GM19238 (cell line): Measurements from ENCODE around the gene ZBTB47.

ENCODE experiments used
- DNase-seq: peaks from one replicate; pipeline ENCODE4 v3.0.0; 2011; ENCODE audit warnings: low spot score; ENCODE audit not compliant: insufficient read length

ZBTB47 gene

DNA sequence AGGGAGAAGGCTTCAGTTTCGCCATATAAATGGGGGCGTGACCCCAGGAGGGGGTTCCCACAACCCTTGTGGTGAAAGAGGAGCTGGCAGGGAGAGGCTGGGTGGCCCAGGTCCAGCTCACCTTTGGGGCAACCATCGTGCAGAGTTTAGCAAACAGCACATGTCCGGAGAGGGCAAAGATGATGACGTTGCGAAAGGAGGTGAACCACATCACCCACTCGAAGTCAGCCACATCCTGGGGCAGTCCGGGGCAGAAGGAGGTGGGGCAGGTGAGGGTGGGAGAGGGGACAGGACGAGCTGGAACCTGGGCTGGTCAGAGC is 45.4 kb downstream of the ZBTB47 start:
- DNase-seq, result no peak

DNA sequence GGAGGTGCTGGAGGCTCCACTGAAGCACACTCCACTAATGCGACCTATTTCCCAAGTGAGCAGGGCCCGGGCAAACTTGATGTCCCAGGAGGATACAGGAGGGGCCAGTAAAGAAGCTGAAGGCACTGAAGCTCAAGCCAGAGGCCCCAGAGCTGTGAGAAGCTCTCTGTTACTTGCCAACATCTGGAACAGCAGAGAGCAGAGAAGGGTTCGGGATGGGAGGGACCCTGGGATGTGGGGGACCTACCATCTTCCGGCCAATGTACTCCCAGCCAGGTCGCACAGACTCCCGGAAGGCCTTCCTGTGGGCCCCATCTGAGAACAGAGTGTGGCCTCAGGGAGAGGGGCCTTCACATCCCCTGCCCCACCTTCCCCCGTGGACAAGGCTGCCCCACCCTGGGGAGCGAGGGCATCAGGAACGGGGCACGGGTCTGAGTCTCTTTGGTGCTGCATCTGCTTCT is 46.0 kb downstream of the ZBTB47 start:
- DNase-seq, result no peak

DNA sequence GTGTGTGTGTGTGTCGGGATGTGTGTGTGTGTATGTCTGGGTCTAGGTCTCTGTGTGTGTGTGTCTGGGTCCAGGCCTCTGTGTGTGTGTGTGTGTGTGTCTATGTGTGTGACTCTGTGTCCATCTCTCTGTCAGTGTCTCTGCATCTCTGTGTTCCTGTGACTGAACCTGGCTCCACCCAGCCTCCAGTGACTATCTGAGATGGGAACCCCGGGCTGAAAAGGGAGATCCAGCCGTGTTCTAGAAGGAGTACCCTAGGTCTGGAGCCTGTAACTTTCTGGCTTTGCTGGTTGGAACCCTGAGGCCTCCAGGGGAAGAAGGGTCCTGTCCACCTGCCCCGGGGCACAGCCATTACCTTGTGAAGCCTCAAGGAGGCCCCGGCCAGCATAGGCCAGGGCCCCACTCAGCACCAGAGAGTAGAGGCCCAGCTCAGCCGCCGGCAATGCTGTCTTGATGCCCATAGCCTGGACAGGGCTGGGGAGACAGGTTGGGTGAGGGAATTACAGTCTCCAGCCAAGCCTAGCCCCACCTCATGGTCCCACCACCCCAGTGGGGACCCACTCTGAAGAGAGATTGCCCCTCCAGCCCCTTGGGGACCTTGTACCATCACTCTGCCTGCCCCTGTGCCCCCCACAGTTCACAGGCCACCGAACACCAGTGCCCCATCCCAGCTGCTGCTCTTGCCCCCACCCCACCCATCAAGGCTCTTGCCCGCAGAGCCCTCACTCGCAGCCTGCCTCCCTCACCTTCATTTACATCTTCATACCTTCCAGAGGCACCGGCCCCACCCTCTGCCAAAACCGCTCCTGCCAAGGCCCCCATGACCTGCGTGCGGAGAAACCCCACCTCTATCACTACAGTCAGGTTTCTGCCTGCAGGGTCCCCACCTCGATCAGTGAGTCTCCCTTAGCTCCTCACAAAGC is 47.1 kb downstream of the ZBTB47 start:
- DNase-seq, result no peak

DNA sequence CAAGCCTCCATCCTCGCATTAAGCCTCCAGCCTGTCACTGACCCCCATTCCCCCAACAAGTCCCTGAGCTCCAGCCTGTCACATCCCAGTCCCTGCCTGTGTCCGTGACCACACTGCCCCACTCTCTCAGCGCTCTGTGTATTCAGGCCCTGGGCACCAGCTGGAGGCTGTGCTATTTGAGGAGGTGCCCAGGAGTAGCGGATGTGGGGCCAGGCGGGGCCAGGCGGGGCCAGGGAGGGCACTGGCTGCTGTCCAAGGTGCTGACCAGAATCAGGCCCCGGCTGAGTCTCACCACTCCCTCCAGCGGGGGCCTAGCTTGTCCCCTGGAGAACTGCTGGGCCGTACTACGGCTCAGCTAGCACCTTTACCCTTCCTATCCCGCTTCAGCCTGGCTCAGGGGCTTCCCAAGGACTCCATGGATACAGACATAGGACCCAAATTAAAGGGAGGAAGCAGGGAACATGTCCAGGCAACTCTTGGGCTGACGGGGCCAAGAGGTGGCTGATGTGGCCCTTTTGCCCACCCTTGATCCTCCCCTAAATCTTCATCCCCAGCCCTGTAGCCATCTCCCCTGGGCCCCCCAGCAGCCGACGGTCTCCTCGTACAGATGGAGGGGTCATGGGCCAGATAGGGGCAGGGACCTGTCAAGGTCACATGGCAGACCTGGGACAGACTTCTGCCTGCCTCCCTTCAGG is 48.0 kb downstream of the ZBTB47 start:
- peak; percentile 53 for DNase-seq

DNA sequence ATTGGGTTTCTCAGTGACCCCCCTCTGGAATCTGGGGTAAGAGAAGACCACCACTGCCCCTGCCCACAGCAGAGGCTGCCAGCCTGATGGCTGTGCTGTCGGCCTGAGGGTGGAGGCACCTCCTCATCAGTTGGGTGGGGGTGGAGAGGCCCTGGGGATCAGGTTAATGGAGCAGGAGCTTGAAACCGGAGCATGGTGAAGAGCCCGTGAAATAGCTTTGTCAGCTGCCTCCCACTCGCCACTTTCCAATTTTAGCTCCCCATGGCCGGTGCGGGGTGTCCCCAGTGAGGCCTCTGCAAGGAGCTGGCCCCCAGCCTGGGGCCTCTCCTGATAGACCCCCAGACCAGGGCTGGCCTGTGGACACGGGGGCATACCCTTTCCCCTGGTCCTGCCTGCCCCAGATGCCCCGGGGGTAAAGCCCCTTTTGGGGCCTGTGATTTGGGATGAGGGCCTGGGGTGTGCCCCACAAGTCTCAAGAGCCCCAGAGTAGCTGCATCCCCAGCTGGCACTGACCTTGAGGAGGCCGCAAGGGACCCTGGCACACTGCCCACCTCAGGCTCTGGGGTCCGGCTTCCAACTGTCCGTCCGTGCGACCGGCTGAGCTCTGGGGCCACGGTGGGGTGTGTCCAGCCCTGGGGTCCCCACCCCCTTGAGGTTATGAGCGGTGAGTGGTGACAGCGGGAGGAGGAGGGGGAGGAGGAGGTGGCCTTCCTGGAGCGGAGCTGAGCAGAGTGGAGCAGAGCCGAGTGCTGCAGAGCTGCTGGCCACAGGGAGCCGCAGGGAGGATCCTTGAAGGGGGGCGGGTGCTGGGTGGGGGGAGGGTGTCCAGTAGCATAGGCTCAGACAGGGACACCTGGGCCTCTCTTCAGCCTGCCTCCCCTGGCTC is 48.8 kb downstream of the ZBTB47 start, which contains the start of gene HHATL:
HHATL (minus strand) TSS at position 733 of the 886 bp plus-strand sequence. CDS start 1,972 bp downstream, outside the sequence.
- DNase-seq, result no peak

DNA sequence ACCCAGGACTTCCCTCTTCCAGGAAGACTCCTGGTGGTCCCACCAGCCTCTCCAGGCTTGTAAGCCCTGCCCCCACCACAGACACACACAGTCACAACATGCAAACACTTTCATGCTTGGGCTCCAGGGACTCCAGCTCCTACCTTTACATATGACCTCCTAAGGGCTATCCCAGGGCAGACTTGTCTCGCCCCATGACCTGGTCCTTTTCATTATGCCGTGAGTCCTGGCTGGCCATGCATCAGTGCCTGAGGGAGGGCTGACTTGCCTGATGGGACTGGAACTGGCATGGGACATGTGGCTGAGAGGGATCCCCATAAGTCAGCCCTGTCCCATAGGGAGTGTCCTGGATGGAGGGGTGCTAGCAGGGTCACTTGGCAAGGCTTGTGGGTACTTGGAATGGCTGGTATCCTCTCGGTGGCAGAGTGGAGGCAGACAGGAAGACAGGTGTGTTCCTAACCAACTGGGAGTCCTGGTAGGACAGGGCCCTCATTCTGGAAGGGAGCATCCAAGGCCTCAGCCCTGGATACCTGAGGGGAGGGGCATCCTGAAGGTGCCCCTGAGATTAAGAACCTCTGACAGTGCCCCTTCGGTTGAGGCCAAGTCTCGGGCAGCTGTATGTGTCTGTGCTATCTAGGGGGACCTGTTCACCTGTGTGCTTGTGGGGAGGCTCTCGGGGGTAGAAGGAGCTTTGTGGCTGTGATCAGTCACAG is 49.6 kb downstream of the ZBTB47 start:
- no peak for DNase-seq

DNA sequence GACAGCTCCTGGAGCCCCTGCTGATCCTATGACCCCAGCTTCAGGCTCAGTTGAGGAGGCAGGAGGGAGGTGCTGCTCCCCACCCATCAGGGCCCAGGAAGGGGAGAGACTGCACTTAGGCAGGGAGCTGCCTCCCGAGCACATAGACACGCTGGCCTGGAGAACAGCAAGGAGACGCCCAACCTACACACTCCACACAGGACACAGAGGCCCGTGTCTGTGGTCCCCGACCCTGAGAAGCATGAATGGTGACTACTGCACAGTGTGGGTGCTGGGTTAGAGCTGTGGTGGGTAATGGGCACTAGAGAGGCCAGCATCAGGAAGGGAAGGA is 50.2 kb downstream of the ZBTB47 start:
- no peak for DNase-seq

DNA sequence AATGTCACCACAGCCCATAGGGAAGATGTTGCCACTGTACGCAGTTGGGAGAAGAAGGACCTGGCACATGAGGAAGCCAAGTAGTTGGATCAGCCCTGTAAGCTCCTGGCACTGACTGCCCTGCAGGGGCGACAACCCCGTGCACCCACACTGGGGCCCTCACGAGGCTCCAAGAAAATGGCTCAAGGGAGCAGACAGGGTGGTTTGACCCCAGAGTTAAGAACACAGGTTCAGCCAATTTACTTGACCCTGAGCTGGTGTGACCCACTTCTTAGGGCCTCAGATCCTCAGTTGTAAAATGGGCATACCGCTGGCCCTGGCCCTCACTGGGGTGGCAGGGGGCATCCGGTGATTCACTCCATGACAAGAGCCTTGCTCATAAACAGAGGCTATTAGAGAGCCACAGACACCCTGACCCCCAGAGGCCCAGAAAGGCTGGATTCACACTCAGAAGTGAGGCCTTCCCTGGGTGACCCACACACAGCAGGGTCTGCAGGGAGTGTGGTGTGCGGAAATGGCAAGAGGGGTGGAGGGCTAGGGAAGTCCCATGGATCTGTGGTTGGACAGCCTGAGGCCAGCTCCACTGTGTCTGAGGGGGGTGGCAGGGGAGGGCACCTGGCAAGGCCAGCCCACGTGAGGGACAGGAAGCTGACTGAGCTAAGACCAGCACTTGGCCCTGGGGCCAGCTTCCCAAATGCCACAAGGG is 50.8 kb downstream of the ZBTB47 start:
- DNase-seq, result no peak

DNA sequence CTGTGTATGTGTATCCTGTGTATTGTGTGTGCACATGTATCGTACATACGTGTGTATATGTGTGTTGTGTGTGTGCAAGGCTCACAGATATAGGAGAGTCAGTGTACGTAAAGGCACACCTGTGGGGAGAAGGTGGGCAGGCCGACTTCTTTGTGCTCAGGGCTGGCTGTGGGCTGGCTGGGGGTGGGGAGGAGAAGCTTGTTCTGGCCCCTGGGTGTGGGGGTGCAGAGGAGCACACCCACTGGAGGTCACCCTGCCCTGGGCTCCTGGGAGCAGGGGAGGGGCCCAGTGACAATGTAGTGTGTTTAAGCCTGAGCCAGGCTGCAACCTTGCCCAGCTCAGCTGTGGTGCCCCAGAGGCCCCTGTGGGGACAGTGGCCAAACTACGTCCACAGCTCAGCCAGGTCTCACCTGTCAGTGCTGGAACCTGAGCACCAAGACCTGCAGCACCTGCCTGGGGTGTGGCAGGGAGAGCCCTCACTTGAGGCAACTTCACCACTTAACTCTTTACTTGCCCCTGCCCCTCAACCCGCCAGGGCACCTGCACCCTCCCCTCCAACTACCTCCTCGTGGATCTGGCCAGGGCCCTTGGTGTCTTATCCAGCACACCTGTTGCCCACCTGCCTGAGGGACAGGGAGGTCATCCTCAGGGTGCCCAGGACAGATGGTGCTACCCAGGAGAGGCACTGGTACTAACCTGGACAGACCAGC is 51.7 kb downstream of the ZBTB47 start:
- no peak for DNase-seq

DNA sequence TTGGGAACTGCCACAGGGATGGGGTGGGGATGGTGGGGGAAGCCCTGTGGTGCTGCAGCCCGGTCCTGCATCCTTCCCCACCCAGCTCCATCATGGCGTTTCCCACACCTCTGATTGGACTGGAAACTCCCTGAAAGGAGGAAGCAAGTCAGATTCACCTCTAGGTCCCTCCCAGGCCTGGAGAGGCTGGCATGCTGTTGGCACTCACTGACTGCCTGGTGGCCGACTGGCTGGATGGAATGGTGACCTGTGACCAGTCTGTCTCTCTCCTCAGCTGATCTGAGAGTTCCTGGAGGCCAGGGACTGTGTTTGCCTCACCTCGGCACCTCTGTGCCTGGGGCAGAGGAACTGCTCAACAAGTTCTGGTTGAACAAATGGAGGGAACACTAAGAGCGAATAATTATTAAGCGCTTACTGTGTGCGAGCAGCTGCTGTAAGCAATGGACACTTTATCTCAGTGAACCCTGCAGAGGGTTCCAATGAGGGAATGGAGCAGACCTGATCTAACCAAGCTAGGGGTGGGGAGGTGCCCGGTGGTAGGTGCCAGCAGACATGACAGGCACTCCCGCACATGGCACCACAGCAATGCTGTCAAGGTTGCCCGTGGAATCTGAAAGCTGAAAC is 52.6 kb downstream of the ZBTB47 start:
- no peak for DNase-seq

DNA sequence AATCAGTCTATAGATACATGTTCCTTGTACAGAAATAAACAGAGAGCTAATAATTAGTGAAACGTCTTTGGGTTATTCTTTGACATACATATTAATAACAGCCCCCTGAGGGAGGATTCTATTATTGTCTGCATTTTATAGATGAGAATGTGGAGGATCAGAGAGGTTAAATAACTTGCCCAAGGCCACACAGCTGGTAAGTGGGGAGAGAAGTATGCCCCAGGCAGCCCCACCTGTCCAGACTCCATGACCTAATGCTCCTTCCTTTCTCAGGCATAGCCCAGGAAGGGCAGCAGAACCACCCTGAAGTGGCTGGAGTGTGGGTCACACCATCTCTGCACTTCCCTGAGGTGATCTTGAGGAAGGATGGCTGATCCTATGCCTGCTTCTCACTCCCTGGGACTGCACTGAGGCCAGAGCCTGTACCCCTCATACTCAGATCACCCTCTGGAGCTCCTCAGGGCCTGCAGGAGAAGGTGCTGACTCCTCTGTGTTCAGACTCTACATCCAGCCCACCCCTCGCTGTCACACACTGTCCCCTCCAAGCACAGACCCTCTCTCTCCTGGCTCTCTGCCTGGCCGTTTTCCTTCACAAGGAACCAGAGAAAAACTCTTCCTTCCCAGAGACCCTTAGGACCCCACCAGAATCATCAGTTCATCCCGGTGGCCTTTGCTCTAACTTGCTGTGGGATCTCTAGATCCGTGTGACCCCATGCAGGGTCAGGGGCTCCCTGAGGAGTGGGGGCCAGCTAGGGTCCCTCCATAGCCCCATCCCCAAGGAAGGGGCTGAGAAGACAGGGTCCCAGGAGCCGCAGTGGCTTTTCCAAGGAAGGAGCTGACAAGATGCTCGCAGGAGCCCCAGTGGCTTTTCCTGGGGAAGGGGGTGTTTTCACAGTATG is 53.5 kb downstream of the ZBTB47 start:
- no peak for DNase-seq

DNA sequence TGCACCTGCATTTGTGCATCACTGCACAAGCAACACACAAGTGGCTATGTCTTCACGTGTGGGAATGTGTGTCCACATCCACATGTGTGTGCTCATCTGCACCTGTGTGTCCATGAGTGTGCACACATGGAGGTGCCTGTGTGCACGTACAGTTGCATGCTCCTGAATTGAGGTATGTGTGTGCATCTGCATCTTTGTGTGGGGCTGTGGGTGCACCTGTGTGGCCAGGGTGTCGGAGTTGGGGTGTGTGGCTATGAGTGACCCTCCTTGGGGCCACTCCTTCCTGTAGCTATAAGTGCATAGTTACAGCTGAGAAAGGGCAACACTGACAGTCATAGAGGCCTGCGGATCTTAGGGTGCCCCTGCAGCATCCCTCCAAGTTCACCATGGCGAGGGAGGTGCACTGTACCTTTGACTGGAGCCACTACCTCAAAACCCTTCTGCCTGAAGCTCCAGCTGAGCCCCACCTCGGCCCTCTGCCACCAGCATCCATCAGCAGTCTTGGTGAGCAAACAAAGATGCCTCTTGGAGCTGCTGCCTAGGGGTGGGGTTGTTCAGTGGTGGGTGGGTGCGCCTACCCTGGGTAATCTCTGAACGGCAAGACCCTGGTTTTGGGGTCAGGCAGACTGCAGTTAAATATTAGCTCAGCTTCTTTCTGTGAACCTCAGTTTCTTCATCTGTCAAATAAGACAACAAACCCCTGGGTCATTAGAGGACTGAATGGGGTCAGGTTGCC is 54.3 kb downstream of the ZBTB47 start:
- DNase-seq, result no peak

DNA sequence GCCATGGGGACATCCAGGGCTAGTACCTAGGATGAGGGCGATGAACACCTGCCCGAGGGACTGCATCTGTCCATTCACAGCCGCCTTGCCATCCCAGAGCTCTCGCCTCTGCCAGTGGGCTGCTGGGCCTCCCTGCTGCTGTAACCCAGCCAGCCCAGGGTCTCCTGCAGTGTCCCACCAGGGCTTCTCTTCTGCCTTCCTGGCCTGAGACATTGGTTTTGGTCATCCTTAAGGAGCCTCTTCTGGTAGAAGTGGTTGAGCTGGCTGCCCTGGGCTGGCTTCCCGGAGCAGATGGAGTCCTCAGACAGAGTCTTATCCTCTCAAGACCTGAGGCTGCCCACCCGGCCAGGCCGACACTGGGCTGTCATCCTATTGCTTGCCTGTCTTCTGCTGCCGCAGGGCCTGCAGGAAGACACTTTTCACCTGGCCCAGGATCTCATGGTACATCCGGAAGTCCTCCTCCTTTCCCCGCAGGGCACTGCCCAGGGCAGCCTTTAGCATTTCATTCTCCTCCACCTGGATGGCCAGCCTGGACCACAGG is 55.2 kb downstream of the ZBTB47 start:
- DNase-seq, result no peak

DNA sequence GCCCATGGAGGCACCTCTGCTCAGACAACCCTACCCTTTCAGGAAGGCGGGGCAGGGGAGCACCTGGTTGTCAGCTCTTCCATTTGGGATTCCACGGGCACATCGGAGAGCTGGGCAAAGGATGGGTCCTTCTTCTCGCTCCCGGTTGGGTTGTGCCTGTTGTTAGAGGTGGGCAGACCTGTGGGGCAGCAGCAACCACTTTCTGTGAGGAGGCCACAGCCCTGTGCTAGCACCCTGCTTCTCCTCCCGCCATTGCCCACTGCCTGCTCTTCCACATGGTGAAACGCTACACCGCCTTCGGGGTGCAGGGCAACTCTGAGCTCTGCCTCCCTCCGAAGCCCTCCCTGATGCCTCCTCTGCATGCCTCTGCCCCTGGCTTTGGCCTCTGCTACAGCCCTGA is 56.1 kb downstream of the ZBTB47 start:
- no peak for DNase-seq

DNA sequence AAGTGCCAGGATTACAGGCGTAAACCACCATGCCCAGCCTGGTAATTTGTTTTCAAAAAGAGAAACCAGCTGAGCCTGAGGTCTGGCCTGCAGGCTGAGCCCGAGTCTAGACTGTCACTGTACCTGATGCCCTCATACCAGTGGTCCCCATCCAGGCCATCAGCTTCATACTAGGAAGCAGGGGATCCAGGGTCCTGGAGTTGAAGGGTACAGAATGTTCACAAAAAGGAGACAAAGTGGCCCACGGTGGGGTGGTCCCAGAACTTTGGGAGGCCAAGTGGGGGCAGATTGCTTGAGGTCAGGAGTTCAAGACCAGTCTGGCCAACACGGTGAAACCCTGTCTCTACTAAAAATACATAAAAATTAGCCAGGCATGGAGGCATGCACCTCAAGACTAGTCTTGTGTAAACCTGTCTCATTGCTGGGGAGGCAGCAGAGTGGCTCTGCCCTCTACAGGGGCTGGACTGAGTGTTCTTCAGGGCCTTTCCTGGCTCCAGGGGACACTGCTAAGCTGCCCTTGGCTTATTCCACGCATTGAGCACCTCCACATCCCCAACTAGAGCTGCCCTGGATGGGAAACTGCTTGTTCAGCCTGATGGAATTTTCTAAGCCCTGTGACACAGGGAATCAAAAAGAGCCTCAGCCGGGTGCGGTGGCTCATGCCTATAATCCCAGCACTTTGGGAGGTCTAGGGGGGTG is 57.0 kb downstream of the ZBTB47 start:
- no peak for DNase-seq

DNA sequence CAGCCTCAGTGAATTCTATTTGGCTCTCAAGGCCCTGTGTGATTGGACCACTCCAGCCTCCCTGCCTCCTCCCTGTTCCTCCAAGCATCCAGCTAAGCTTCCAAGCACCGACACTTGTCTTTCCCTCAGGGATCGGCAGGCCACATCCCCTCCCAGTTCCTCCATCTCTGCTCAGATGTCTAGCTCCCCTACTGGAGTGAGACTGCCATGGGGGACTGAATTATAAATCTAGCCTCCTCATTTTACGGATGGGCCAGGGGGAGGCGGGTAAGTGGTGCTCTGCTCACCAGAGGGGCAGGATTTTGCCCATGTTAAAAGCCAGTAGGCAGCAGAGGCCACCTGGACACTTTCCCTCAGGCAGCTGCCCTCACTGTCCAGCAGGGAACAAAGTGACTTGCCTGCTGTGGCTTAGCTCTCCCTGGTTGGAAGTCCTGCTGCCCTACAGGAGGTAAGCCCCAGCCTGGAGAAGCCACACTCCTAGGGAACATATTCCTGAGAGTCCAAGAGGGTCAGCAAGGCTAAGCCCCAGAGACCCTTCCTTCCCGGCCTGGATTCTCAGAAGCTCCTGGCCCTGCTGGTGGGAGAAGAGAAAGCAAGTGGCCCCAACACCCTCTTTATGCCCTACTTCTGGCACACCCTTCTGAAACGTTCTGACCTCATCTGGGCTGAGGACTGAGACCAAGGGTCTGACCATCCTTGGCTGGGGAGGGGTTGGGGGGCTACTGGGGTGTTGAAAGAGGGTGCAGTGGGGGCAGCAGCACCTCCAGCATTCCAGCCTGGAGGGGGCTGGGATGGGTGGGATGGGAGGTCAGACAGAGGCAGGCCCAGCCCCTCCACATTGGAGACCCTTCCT is 58.2 kb downstream of the ZBTB47 start:
- DNase-seq, result no peak
